ENCODE results near the gene ADAMTSL4.
"Not testable (repeated sequence)": the region's sequence is repeated elsewhere in the genome, so short reads cannot be mapped to it uniquely, and the experiment has no call there.

ADAMTSL4 gene

DNA sequence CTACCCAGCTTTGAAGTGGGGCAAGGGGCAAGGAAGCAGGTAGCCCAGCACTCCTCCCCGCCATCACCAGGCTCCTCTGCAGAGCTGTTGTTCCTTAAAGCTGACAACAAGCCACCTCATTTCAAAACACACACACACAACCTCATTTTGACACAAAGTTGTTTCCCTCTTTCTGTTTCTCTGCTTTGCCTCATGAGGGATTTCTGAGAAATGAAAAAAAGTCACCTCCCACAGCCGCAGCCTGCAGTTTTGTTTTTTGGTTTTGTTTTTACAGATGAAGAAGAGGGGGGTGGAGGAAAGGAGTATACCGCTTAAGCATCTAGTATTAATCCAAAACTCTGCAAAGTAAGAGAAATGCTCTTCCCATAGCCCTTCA, 18.1 kb downstream of the ADAMTSL4 start:
- DNase-seq (ENCODE audit: low spot score), result no peak

DNA sequence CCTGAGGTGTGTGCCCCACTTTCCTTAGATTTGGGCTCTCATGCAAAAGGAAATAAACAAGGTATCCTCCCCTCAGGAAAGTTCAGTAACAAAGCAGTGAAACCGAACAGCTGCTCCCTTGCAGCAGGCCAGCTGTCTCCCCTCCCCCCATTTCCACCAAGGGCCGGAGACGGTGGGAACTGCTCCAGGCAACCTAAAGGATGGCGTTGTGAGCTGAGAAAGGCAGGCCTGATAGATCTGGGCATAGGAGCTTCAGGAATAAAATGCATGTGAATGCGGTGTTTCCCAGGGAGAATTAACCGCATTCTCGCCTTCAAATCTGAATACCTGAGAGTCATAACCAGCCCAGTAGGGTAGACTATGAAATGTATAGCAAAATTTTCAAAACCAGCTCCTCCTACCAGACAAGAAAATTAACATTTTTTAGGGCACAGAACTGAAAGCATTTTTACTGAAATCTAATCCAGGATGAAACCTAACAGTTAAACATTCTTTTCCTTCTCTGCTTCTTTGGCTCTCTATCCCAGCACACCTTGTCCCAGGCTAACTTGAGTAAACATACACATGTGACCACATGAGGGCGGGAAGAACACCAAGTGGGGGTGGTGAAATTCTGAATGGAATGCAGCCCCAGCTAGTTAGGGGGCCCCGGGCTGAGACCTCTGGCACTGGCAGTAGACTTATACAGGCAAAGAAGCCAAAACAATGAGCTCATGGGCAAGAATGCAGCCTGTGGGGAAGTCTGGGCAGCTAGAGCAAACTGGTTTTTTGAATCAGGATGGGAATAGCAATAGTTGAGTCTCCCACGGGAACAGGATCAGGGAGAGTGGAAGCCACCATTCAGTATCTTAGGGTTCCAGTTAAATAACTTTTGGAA, 18.7 kb downstream of the ADAMTSL4 start:
- peak; percentile 96 for DNase-seq (ENCODE audit: low spot score)

GRCh38 chr1:150568594-150568966, 19.4 kb downstream of the ADAMTSL4 start:
- no peak for DNase-seq (ENCODE audit: low spot score)

DNA sequence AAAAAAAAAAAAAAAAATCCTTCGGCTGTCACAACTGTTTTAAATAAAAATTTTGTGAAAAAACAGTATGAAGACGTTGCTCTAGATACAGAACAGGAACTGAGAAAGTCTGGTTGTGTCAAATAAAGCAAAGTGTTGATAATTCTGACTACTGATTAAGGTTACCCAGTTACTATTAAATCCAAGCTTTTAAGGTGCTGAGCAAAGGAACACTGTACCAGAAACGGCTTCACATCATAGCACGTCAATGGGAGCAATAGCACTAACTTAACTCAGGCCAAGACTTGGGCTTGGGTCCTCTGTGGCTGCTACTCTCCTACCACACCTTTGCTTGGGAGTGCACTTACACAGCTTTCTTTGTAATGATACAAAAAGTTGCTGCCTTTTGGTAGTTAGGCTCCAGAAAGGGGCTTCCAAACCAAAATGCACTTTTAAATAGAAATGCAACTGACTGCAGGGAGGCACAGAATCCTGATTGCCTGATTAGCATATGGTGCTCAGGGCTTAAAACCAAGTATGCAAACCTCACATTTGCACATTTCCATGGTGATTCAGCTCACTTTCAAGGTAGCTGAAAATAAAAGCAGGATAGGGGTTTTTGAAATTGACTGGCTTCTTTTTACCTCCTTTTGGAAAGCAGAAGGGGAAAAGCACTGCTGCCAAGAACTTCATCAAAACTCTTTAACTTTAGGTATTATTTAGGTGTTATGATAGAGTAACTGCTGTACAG, 23.9 kb downstream of the ADAMTSL4 start:
- DNase-seq (ENCODE audit: low spot score), result peak; percentile 23

DNA sequence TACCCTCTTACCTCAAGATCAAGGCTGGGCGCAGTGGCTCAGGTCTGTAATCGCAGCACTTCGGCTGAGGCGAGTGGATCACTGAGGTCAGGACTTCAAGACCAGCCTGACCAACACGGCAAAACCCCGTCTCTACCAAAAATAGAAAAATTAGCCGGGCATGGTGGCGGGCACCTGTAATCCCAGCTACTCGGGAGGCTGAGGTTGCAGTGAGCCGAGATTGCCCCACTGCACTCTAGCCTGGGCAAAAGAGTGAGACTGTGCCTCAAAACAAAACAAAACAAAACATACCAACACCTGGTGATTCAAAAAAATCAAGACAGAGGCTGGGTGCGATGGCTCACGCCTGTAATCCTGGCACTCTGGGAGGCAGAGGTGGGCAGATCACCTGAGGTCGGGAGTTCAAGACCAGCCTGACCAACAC, 24.5 kb downstream of the ADAMTSL4 start:
- DNase-seq (ENCODE audit: low spot score), result not testable (repeated sequence)

DNA sequence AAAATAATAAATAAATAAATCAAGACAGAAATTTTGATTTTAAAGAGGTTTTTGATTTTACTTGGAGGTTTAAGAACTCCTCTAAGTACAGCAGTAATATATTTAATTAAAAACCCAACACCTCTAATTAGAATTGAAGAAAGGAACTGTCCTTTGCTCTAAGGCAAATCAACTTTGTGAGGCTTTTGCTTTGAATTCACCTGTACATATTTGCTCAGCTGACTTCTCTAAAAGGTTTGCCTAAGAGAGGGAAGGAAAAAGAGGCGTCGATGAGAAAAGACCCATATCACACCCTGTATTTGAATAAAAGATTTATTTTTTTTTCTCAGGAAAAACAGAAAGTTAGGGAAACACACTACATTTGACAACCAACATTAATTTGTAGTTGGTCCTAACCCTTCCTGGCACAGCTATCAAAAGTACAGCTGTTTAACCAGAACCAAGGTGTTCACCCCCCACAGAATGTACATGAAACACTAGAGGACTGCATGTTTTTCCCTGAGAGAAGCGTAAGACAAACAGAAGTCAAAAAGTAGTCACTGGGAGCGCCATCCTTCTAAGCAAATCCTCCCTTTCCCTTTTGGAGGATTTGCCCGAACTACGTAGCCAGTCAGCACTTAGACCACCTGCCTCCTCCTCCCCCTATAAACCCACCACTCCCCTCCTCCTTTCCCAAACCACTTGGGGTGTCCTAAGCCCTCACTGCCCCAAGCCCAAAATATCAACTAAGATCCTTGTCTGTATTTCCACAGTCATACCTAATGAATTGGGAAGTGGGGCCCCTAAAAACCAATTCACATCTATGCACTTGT, 25.3 kb downstream of the ADAMTSL4 start:
- DNase-seq (ENCODE audit: low spot score), result no peak

GRCh38 chr1:150575072-150575489, 25.9 kb downstream of the ADAMTSL4 start:
- peak; percentile 47 for DNase-seq (ENCODE audit: low spot score)

DNA sequence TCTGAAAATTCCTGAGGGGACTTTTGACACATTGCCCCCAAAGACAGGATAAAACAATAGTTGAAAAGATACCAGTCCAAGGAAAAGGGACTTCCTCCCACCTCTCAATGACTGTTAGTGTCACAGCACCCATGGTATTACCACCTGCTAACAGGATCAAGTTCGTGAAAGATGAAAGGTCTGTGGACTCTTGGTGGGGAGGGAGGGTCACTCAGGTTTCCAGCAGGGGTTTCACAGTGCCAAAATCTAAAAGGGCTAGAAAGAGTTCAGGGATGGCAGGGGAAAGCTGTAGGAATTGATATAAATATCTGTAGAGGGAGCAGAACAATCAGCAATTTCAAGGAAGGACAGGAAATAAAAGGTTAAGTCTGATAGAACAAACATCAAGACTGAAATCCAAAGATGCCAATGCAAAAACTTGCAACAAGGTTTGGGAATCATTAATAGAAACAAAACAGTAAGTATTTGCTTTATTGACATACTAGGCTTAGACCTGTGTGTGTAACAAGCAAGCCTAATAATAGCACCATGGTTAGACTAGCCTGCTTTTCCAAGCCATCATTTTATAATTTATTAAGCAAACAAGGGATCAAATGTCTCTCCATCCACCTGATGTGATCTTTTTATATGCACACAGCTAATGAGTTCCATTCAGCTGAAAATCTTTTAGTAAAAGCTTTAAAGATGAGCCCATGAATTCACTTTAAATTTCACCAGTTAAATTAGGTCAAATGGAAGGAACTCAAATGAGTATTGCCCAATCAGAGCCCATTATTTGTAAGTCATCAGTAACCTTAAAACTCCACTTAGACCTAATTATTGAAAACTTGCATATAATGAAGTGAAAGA, 26.5 kb downstream of the ADAMTSL4 start:
- DNase-seq (ENCODE audit: low spot score), result peak; percentile 27

- no peak for DNase-seq (ENCODE audit: low spot score)
Observed at GRCh38 chr1:150576367-150576711, 27.1 kb downstream of the ADAMTSL4 start.

DNA sequence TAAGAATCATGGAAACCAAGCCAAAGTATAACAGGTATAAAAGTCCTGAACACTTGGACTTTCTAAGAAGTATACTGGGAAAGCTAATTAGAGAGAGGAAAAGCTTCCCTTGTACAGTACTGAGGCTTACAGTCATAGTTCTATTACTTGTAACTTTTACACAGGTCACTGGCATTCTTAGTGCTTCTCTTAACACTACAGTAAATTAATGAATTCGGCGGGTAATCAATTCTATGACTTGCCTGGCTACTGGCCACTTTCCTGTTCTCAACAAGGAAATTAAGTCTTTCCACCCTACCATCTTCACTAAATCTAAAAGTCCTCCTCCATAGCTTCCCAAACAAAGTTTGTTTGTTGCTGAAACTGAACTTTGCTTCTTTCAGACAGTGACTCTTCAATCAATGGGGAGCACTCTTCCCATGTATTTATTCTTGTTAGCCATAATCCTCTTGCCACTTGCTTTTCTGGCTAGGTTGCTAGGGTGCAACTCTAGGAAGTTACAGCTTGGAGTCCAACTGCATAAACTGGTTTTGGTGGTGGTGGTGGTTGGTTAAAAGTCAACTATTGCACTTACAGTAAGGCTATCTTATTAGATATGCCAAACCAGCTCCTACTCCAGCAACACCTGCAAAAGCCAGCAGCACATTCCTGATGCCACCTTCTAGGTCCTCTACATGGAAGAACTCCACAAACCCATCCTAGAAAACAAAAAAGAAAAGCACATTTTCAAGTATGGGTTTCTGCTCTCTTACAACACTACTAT, 27.8 kb downstream of the ADAMTSL4 start:
- peak; percentile 30 for DNase-seq (ENCODE audit: low spot score)

DNA sequence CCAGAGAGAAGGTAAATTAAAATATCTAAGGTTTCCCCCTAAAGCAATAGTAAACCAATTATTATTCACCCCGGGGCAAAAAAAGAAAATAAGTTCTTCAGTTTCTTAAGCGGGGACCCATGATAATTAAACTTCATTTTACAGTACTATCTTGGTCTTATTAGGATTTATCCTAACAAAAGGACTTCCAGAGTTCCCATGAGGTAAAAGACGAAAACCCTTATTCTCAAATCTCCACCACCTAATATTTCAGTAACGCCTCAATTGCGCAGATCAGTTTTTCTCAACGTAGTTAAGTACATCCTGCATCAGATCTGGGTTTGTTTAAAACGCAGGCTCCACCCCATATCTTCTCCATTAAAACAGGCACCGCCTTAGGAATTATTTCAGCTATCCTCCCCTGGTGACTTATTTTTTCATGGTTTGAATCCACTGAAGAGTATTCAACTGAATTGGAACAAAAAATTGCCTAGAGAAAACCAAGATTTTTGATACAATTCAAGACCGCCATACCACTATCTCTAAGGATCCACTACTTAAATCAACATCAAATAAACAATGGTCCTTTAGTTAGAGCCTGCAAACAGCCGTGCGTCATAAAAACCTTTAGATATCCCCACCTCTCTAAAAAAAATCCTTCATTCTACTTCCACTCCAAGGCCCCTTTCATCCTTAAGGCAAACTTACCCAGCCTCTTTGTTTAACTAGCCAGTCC, 28.5 kb downstream of the ADAMTSL4 start:
- DNase-seq (ENCODE audit: low spot score), result peak; percentile 53

DNA sequence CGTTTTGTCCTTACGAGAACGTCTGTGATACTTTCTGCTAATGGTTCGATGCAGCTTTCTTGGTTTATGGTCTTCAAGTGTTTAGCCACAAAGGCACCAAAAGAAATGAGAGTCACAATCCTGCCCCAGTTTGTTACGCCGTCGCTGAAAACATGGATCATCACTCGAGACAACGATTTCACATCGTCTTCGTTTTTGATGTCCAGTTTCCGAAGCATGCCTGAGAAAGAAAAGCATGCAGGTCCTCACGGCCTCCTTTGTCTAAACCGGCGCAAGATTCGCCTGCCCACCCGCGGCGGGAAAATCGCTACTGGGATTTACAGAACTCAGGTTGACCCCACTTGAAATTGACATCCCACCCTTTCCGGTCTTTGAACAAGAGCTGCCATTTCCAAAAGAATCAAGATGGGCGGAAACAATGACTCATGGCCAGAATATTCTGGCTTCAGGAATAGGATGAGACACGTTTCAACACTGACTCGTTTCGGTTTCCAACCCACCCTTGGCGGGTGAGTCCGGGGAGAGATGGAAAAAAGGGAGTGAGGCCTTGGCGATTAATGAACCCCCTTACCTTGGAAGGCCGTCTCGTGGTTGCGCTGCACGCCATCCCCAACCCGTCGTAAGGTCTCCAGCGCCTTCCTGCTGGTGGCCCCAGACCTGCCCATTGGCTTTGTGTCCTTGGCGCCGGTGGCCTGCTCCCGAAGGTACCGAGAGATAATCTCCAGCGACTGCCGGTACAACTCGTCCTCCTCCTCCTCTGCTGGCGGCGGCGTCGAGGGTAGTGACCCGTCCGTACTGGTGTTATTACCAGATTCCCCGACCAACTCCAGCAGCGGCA, 29.3 kb downstream of the ADAMTSL4 start:
- peak; percentile 90 for DNase-seq (ENCODE audit: low spot score)

GRCh38 chr1:150579110-150579944, 30.1 kb downstream of the ADAMTSL4 start, which contains the start of gene MCL1:
MCL1 (minus strand) TSS chr1:150579610; CDS start chr1:150579530, 80 bp downstream.
- peak; percentile 98 for DNase-seq (ENCODE audit: low spot score)

DNA sequence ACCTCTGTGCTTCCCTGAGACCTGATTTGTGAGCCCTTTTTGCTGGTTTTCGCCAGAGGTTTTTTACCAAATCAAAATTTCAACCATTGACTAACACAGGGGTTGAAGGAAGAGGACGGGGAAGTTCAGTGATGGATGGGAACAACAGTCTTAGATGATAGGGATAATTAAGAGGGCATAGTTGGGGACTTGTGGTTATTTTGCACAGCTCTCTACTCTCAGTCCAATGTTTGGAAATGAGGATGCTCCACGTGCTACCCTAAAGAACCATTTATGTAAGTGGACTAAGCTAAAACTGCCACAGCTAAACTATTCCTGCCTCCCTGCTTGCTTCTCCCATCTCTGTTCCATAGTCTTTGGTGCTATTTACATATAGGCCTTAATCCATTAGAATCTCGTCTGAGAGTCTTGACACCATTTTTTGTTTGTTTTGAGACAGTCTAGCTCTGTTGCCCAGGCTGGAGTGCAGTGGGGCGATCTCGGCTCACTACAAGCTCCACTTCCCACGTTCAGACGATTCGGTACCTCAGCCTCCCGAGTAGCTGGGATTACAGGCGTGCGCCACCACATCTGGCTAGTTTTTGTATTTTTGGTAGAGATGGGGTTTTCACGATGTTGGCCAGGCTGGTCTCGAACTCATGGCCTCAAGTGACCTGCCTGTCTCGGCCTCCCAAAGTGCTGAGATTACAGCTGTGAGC, 30.9 kb downstream of the ADAMTSL4 start:
- DNase-seq (ENCODE audit: low spot score), result no peak

DNA sequence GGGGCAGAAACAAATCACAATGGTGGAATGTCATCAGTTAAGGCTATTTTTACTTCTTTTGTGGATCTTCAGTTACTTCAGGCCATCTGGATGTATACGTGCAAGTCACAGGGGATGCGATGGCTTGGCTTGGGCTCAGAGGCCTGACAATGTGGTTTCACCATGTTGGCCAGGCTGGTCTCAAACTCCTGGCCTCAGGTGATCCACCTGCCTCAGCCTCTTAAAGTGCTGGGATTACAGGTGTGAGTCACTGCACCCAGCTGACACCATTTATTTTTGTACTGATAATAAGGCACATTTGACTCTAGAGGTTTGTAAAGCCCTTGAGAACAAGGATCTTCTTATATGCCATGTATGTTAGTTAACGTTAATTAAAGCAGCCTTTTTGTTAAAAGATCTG, 31.8 kb downstream of the ADAMTSL4 start:
- not testable (repeated sequence) for DNase-seq (ENCODE audit: low spot score)

- not testable (repeated sequence) for DNase-seq (ENCODE audit: low spot score)
Observed at GRCh38 chr1:150581437-150581836, 32.2 kb downstream of the ADAMTSL4 start.

- DNase-seq (ENCODE audit: low spot score), result not testable (repeated sequence)
Observed at GRCh38 chr1:150581962-150582361, 32.8 kb downstream of the ADAMTSL4 start.

Measured in kidney tubule cell (primary cell).